ENCODE data around the gene CNP.
"Not testable (repeated sequence)": the region's sequence is repeated elsewhere in the genome, so short reads cannot be mapped to it uniquely, and the experiment has no call there.

Gene CNP

GRCh38 chr17:42010266-42010680, 43.7 kb downstream of the CNP start:
- DNase-seq, result not testable (repeated sequence)

GRCh38 chr17:42010898-42011516, 44.4 kb downstream of the CNP start:
- no peak for DNase-seq

GRCh38 chr17:42012363-42012762, 45.8 kb downstream of the CNP start:
- DNase-seq, result not testable (repeated sequence)

- DNase-seq, result not testable (repeated sequence)
Observed at GRCh38 chr17:42013740-42014139, 47.1 kb downstream of the CNP start.

GRCh38 chr17:42016411-42016831, 49.8 kb downstream of the CNP start:
- DNase-seq, result peak; percentile 40

- DNase-seq, result peak; percentile 90
Observed at GRCh38 chr17:42016941-42017865, 50.6 kb downstream of the CNP start, which contains the start of gene DNAJC7. Gene DNAJC7, minus strand, starts transcription at chr17:42017439. Its CDS starts 23 bp downstream, at chr17:42017416.

GRCh38 chr17:42017866-42018200, 51.2 kb downstream of the CNP start:
- DNase-seq, result no peak

- DNase-seq, result no peak
Observed at GRCh38 chr17:42018339-42018738, 51.7 kb downstream of the CNP start.

GRCh38 chr17:42018988-42019387, 52.4 kb downstream of the CNP start:
- DNase-seq, result no peak

GRCh38 chr17:42019509-42020404, 53.2 kb downstream of the CNP start, which contains the start of gene NKIRAS2:
Gene NKIRAS2, plus strand, starts transcription at chr17:42020090. Its CDS starts 1,488 bp downstream, at chr17:42021578.
- DNase-seq, result peak; percentile 96

- DNase-seq, result not testable (repeated sequence)
Observed at GRCh38 chr17:42020845-42021244, 54.2 kb downstream of the CNP start.

- no peak for DNase-seq
Observed at GRCh38 chr17:42023524-42024349, 57.1 kb downstream of the CNP start.

- DNase-seq, result no peak
Observed at GRCh38 chr17:42025191-42025579, 58.6 kb downstream of the CNP start.

- DNase-seq, result no peak
Observed at GRCh38 chr17:42025936-42026335, 59.3 kb downstream of the CNP start.

- no peak for DNase-seq
Observed at GRCh38 chr17:42026857-42027589, 60.4 kb downstream of the CNP start.

All from stimulated activated CD8-positive, alpha-beta memory T cell treated with anti-CD3 and anti-CD28 coated beads, Interleukin-4, amount 100 ng/mL, for 48 hours (primary cell).